Measurements from ENCODE around the gene NRF1.
A peak's percentile ranks its signal among the peaks of the same experiment; 100 is the strongest.
"Not testable (repeated sequence)": the region's sequence is repeated elsewhere in the genome, so short reads cannot be mapped to it uniquely, and the experiment has no call there.

The NRF1 gene

GRCh38 chr7:129649128-129649690 lies 37.7 kb downstream of the NRF1 start:
- no peak for DNase-seq

DNA sequence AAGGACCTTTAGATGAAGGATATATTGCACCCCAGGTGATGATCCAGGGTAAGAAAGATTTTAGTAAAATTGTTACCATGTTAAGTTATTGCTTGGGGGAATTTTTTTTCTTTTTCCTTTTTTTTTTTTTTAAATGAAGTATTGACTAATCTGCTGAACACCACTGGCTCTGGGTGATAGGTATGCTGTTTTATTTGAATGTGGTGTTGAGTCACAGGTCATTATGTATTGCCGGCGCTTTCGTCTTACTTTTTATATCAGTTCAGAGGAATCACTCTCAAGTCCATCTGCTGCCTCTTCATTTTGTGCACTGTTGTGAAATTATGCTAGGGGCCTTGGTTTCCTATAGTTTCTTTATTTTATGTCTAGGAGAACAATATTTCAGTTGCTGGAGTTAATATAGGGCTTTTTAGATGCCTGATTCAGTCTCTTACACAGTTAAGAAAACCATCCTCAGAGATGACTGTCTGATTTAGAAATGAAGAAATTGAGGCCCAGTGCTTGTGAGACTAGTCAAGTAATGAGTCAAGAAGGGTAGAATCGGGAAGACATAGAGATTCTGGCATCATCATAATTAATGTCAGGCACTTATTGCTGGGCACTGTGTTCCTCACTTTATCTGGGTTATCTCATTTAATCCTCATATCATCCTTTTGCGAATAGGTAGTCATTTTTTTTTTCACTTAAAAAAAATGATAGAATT lies 38.7 kb downstream of the NRF1 start:
- DNase-seq: no peak

DNA sequence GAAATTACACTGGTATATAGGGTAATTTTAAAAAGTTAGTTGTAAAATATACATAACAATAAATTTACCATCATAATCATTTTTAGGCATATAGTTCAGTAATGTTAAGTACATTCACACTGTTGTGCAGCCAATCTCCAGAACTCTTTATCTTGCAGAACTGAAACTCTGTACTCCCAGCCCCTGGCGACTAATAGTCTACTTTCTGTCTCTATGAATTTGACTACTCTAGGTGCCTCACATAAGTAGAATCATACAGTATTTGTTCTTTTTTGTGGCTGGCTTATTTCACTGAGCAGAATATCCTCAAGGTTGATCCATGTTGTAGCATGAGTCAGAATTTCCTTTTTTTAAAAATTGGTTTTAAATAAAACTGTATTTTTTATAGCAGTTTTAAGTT lies 41.4 kb downstream of the NRF1 start:
- DNase-seq: no peak

GRCh38 chr7:129655811-129656210 lies 44.3 kb downstream of the NRF1 start:
- DNase-seq: no peak

- DNase-seq: no peak
These were observed 45.8 kb downstream of the NRF1 start for GRCh38 chr7:129657363-129657762.

DNA sequence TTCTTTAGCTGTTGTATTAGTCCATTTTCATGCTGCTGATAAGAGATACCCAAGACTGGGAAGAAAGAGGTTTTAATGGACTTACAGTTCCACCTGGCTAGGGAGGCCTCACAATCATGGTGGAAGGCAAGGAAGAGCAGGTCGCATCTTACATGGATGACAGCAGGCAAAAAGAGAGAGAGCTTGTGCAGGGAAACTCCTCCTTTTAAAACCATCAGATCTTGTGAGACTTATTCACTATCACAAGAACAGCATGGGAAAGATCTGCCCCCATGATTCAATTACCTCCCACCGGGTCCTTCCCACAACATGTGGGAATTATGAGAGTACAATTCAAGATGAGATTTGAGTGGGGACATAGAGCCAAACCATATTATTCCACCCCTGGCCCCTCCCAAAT lies 48.4 kb downstream of the NRF1 start:
- not testable (repeated sequence) for DNase-seq

GRCh38 chr7:129661645-129662182 lies 50.2 kb downstream of the NRF1 start:
- no peak for DNase-seq

GRCh38 chr7:129663240-129663639 lies 51.7 kb downstream of the NRF1 start:
- DNase-seq: not testable (repeated sequence)

GRCh38 chr7:129664029-129665012 lies 52.8 kb downstream of the NRF1 start:
- peak; percentile 54 for DNase-seq

DNA sequence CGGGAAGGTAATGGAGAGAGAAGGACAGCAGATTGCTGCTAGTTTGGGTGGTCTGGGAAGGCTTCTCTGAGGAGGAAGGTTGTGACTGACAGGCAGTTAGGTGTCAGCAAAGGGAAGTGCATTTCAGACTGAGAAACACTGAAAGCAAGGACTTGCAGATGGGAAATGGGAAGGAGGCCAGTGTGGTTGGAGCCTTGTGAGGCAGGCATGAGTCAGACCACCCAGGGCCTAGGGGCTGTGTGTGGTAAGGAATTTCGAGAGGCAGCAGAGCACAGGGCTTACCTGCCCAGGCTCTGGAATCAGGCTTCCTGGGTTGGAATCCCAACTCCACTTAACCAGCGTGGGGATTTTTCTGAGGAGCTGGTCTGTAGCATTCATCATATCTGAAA lies 53.5 kb downstream of the NRF1 start:
- DNase-seq: no peak

- DNase-seq: no peak
These were observed 55.6 kb downstream of the NRF1 start for GRCh38 chr7:129667116-129667515.

GRCh38 chr7:129667551-129667950 lies 56.0 kb downstream of the NRF1 start:
- no peak for DNase-seq

GRCh38 chr7:129669901-129670300 lies 58.4 kb downstream of the NRF1 start:
- no peak for DNase-seq

- DNase-seq: no peak
These were observed 59.1 kb downstream of the NRF1 start for GRCh38 chr7:129670656-129671055.

DNA sequence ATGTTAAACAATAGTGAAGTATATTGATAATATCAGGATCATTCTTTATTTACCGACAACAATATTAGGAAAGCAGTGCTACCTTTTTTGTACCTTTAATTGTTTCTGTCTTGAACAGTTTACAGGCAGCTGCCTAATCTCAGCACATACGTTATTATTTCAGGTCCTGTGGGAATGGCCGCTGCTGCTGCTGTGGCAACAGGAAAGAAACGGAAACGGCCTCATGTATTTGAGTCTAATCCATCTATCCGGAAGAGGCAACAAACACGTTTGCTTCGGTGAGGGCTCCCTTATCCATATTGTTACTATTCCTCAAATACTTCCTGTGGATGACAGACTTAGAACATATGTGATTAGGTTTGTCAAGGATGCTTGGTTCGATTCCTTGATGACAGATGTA lies 59.7 kb downstream of the NRF1 start:
- no peak for DNase-seq

DNA sequence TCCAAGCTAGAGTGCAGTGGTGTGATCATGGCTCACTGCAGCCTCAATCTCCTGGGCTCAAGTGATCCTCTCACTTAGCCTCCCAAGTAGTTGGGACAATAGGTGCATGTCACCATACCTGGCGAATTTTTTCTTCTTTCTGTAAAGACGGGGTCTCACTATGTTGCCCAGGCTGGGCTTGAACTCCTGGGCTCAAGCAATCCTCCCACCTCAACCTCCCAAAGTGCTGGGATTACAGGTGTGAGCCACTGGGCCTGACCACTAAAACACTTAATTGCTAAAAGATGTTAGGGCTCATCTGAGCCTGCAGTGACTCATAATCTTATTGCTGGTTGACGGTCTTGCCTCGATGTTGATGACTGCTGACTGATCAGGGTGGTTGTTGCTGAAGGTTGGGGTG lies 63.0 kb downstream of the NRF1 start:
- not testable (repeated sequence) for DNase-seq

DNA sequence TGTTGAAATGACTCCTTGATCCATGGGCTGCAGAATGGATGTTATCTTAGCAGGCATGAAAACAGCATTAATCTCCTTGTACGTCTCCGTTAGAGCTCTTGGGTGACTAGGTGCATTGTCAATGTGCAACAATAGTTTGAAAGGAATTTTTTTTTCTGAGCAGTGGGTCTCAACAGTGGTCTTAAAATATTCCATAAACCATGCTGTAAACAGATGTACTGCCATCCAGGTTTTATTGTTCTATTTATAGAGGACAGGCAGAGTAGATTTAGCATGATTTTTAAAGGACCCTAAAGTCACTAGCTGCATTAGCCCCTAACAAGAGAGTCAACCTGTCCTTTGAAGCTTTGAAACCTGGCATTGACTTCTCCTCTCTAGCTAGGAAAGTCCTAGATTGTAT lies 64.0 kb downstream of the NRF1 start:
- no peak for DNase-seq

DNA sequence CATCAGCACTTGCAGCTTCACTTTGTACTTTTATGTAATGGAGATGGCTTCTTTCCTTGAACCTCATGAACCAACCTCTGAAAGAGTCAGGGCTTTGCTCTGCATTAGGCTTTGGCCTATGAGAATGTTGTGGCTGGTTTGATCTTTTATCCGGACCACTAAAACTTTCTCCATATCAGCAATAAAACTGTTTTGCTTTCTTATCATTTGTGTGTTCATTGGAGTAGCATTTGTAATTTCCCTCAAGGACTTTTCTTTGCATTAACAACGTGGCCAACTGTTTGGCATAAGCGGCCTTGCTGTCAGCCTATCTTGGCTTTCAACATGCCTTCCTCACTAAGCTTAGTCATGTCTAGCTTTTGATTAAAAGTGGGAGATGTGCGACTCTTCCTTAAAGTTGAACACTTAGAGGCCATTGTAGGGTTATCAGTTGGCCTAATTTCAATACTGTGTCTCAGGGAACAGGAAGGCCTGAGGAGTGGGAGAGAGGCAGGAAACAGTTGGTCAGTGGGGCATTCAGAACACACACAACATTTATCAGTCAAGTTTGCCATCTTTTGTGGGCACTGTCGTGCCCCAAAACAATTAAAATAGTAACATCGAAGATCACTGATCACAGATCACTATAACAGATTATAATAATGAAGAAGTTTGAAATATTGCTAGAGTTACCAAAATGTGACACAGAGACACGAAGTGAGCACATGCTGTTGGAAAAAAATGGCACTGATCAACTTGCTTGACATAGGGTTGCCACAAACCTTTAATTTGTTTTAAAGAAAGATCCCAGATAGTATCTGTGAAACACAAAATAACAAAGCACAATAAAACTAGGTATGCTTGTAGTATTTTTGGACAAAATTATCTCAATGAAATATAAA lies 64.7 kb downstream of the NRF1 start:
- no peak for DNase-seq

DNA sequence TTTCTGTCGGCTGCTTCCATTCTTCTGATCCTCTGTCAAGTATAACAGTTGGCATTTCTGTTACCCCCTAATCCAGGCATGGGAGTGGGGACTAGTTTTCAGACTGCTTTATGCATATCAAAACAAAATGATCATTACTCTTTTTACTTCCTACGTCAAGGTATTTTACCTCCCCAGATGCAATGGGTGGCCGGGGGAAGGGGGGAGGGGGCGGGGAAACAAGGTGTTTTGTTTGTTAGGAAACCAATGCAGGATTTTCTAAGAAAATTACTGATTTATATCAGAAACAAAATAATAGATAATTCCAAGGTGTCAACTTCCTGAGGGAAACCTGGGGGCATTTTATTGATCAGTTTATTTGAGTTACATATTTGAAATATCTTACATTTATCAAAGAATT lies 66.3 kb downstream of the NRF1 start:
- DNase-seq: no peak

DNA sequence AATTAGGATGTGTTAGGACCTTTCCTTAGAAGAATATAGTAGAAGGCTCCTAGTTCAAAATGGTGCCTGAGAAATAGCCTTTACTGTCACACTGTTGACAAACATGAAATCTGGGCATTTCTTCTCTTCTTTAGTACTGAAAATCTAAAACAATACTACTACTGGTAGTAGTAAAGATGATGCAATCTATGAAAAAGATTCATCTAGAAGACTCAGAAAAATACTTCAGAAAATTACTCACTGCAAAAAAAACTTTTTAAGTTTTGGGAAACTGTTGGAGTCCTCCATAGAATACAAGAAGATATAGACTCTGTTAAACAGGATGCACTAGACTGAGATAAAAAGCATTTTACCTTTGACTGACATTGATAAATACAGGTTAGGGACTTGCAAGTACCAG lies 67.1 kb downstream of the NRF1 start:
- DNase-seq: no peak

DNA sequence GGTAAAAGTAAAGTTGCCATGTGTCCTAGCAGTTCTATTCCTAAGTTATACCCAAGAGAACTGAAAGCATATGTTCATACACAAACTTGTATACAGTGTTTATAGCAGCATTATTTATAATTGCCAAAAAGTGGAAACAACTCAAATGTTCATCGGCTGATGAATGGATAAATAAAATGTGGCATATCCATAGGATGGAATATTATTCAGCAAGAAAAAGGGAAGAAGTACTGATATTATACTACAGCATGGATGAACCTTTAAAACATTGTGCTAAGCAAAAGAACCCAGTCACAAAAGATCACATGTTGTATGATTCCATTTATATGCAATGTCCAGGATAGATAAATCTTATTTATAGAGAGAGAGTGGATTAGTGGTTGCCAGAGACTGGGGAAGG lies 68.9 kb downstream of the NRF1 start:
- no peak for DNase-seq

DNA sequence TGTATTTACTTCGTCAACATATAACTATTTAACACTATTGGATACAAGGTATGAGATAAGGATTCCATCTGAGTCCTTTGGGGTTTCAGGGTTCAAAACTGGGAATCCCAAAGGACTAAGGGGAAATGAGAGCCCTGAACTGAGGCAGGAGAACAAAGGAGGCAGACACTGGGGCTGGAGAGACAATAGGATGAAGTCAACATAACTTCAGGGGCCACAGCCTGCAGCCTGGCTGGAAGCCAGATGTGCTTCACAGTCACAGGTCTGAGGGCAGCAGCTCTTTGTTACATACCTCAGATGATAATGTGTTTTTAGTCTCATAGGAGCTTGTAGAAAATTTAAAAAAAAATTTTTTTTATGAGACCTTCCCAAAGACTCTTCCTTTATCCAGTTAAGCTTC lies 73.3 kb downstream of the NRF1 start:
- DNase-seq: no peak

GRCh38 chr7:129686063-129686462 lies 74.5 kb downstream of the NRF1 start:
- DNase-seq: no peak

Measured in NCI-H2081 treated with DMSO at 0.1 percent for 48 hours (cell line).